GM19238 (cell line): Measurements from ENCODE around the gene KCTD19.
A peak's percentile ranks its signal among the peaks of the same experiment; 100 is the strongest.

Experiments
- DNase-seq: peaks from one replicate; pipeline ENCODE4 v3.0.0; 2011; ENCODE audit warnings: low spot score; ENCODE audit not compliant: insufficient read length

Gene KCTD19

GRCh38 chr16:67260426-67261063 lies 66.0 kb downstream of the KCTD19 start:
- DNase-seq = peak; percentile 62

- DNase-seq = no peak
These were observed 66.8 kb downstream of the KCTD19 start for GRCh38 chr16:67259705-67260104.

GRCh38 chr16:67258161-67258835 lies 68.2 kb downstream of the KCTD19 start:
- no peak for DNase-seq

- DNase-seq = no peak
These were observed 68.9 kb downstream of the KCTD19 start for GRCh38 chr16:67257486-67258160.

- no peak for DNase-seq
These were observed 69.8 kb downstream of the KCTD19 start for GRCh38 chr16:67256701-67257230.

GRCh38 chr16:67255553-67256221 lies 70.9 kb downstream of the KCTD19 start:
- DNase-seq = no peak

- no peak for DNase-seq
These were observed 71.6 kb downstream of the KCTD19 start for GRCh38 chr16:67254801-67255552.

GRCh38 chr16:67252609-67253497 lies 73.7 kb downstream of the KCTD19 start:
- DNase-seq = no peak

GRCh38 chr16:67250045-67250327 lies 76.6 kb downstream of the KCTD19 start:
- no peak for DNase-seq

- no peak for DNase-seq
These were observed 77.1 kb downstream of the KCTD19 start for GRCh38 chr16:67249178-67250044.

- DNase-seq = peak; percentile 33
These were observed 78.0 kb downstream of the KCTD19 start, which contains the start of gene SLC9A5 for GRCh38 chr16:67248401-67249177. Gene SLC9A5 (plus strand): TSS chr16:67248979. CDS start chr16:67249015, 36 bp downstream.

- DNase-seq = no peak
These were observed 78.5 kb downstream of the KCTD19 start for GRCh38 chr16:67248073-67248400.

GRCh38 chr16:67247192-67248072 lies 79.1 kb downstream of the KCTD19 start, which contains the start of gene FHOD1:
Gene FHOD1 (minus strand): TSS chr16:67247481. CDS start chr16:67247410, 71 bp downstream.
- peak; percentile 92 for DNase-seq

GRCh38 chr16:67246756-67247191 lies 79.8 kb downstream of the KCTD19 start:
- no peak for DNase-seq

- peak; percentile 58 for DNase-seq
These were observed 80.3 kb downstream of the KCTD19 start for GRCh38 chr16:67246081-67246755.

GRCh38 chr16:67245674-67246080 lies 80.9 kb downstream of the KCTD19 start:
- no peak for DNase-seq

- no peak for DNase-seq
These were observed 81.4 kb downstream of the KCTD19 start for GRCh38 chr16:67245186-67245585.
